ENCODE data around the gene ULK1.
"Not testable (repeated sequence)": the region's sequence is repeated elsewhere in the genome, so short reads cannot be mapped to it uniquely, and the experiment has no call there.

ULK1 gene

GRCh38 chr12:131862084-131862441 is 32.4 kb upstream of the ULK1 start:
- DNase-seq = no peak

DNA sequence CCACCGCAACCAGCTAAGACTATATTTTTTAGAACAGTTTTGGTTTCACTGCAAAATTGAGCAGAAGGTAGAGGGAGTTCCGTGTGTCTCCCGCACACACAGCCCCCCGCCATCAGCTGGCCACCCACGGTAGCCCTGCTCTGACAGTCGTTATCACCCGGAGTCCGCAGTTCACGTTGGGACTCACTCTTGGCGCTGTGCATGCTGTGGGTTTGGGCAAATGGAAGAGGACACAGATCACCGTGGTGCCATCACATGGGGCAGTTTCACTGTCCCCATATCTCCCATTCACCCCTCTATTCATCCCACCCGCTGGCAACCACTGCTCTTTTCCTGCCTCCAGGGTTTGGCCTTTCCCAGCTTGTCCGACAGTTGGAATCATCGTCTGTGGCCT is 31.8 kb upstream of the ULK1 start:
- no peak for DNase-seq

GRCh38 chr12:131862994-131863710 is 31.3 kb upstream of the ULK1 start:
- DNase-seq = no peak

DNA sequence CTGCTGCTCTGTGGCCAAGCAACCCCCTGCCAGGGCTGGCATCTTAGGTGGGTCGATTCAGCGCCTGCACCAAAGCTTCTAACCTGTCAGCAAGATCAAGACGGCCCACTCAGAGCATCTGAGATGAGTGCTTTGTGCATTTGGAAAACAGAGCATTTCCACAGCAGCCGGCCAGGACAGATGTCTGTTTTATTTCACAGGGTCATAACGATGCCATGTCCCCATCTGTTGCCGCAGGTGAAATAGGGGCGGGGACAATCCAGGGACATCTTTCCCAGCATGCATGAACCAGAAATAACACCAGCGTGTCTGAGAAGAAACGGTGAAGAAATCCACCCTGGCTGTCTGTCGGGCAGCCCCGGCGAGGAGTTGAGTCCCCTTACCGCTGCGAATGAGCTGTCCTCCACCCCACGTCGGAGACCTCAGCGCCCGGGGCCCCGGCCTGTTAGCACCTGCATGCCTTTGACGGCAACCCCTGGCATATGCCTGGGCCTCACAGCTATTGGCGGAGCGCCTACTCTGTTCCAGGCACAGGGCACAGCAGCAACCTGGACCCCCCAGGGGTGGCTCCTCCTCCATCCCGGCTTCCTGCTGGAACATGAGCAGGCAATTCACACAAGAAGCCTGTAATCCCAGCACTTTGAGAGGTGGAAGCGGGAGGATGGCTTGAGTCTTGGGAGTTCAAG is 30.6 kb upstream of the ULK1 start:
- no peak for DNase-seq

- DNase-seq = no peak
These were observed 30.0 kb upstream of the ULK1 start for GRCh38 chr12:131864469-131864868.

- DNase-seq = no peak
These were observed 29.1 kb upstream of the ULK1 start for GRCh38 chr12:131865180-131865875.

DNA sequence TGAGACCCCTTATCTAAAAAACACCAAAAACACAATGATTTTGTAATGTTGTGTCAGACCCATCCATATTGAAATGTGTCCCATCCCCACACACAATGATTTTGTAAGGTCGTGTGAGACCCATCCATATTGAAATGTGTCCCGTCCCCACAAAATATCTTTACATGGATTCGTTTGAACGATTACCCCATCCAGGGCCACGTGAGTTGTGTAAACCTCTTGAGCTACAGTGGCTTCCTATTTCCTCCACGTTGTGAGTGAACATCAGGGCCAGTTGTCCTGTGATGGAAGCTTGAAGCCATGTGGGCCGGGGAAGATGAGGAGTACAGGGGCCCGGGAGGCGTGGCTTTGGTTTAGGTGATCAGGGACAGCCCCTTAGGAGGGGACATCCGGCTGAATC is 27.0 kb upstream of the ULK1 start:
- DNase-seq = no peak

DNA sequence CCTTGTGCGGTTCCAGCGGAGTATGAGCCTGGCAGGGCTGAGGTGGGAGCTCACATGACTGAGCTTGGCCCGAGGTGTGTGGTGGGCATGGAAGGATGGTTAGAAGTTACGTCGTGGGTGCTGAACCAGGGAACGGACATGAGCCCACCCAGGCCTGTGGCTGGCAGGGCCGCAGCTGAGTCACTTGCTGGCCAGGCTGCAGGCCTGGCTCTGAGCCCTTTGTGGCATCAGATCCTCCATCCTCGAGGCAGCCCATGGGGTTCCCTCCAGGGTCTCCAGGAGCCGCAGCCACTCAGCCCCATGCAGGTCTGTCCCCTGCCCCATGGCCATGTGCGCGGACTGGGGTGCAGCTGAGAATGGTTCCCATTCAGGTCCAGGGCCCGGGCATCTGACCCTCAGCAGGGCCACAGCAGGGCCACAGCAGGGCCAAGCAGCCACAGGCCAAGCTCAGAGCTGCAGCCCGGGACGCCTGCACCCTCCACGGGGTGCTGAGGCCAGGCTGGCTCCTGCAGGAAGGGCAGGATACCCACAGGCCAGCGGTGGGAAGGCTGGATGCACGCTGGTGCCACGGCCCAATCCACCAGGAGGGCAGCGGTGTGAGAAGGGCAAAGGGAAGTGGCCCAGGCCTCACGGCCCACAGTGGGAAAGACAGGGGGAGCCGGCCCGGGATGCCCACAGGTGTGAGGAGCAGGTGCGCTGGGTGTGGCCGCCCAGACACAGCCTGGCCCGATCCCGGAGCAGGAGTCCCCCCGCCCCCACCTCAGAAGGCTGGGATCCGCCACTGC is 26.3 kb upstream of the ULK1 start:
- DNase-seq = no peak

- no peak for DNase-seq
These were observed 24.5 kb upstream of the ULK1 start for GRCh38 chr12:131869871-131870418.

GRCh38 chr12:131871677-131872076 is 22.7 kb upstream of the ULK1 start:
- DNase-seq = no peak

GRCh38 chr12:131872154-131873051 is 22.0 kb upstream of the ULK1 start:
- no peak for DNase-seq

DNA sequence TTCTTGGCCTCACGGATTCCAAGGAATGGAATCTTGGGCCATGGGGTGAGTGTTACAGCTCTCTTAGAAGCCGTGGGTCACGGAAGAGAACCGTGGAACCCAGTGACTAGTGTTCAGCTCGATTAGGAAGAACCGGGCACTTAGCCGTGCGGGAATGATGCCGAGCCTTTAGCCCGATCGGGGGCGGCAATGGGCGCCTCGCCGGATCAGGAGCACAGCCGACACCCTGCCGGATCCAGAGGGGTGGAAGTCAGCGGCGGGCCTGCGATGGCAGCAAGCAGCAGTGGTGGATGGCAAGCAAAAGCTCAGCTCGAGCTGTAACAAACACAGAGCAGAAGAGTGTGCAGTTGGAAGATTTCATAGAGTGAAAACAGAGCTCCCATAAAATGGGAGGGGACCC is 21.1 kb upstream of the ULK1 start:
- no peak for DNase-seq

GRCh38 chr12:131874972-131875371 is 19.4 kb upstream of the ULK1 start:
- DNase-seq = not testable (repeated sequence)

DNA sequence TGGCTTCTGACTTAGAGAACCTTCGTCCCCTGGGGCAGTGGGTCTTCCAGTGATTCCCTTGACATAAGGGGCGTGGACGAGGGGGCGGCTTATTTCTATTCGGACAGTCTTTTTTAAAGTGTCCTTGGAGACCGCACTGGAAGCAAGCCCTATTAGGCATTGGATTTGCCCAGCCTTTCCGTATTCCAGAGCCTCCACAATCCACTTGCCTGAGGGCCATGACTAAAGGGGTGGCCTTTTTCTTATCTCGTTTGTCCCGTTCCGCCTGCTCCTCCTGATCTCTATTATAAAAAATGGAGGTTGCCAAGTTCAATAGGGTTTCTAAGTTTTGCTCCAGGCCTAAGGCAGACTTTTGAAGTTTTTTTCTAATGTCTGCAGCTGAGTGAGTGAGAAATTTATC is 17.2 kb upstream of the ULK1 start:
- not testable (repeated sequence) for DNase-seq

DNA sequence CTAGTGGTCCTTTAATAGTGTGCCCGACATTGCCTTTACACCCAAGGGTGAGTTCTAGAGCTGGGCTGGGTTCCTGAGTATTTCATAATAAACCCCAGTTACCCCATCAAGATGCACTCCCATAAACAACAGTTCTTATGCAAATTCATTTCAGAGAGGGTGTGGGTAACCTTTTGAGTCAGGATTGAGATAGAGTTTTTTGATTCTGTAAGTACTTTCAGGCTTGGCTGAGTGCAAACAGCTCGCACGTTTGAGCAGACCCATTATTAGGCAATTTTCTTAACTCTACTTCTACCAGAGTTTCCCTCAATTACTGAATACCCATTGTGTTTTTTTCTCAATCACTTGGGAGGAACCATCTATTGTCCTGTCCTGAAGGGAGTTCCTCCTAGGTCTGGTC is 16.0 kb upstream of the ULK1 start:
- DNase-seq = not testable (repeated sequence)

- no peak for DNase-seq
These were observed 11.5 kb upstream of the ULK1 start for GRCh38 chr12:131882804-131883520.

GRCh38 chr12:131883521-131883900 is 10.9 kb upstream of the ULK1 start:
- DNase-seq = no peak

DNA sequence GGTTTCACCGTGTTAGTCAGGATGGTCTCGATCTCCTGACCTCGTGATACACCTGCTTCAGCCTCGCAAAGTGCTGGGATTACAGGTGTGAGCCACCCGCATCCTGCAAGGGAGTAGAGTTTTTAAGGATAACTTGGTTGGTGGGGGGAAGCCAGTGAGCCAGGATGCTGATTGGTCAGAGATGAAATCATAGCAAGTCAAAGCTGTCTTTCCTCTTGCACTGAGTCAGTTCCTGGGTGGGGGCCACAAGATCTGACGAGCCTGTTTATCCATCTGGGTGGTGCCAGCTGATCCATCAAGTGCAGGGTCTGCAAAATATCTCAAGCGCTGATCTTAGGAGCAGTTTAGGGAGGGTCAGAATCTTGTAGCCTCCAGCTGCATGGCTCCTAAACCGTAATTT is 9.3 kb upstream of the ULK1 start:
- DNase-seq = not testable (repeated sequence)

DNA sequence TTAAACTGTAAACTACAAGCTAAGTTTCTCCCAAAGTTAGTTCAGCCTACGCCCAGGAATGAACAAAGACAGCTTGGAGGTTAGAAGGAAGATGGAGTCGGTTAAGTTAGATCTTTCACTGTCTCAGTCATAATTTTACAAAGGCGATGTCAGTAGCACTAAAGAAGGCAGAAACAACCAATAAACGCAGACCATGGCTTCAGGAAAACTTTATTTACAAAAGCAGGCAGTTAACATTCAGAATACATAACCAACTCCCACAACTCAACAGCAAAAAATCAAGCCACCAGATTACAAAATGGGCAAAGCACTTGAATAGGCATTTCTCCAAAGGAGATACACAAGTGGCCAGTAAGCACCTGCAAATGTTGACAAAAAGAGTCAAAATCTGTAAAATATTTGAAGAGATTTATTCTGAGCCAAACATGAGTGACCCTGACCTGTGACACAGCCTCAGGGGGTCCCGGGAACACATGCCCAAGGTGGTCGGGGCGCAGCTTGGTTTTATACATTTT is 8.8 kb upstream of the ULK1 start:
- no peak for DNase-seq

DNA sequence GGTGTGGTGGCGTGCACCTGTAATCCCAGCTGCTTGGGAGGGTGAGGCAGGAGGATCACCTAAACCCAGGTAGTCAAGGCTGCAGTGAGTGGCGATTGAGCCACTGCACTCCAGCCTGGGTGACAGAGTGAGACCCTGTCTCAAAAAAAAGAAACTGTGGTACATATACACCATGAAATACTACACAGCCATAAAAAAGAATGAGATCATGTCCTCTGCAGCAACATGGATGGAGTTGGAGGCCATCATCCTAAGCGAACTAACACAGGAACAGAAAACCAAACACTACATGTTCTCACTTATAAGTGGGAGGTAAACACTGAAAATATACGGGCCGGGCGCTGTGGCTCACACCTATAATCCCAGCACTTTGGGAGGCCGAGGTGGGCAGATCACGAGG is 2.7 kb upstream of the ULK1 start:
- not testable (repeated sequence) for DNase-seq

Data from NCI-H1092 (cell line).